Fibroblast of villous mesenchyme (primary cell): ENCODE measurements around the gene CGAS. TPM values are rescaled to one million over a fixed set of nuclear protein-coding genes. Genes with fewer than 3 reads are reported as not detected.
"Not testable (repeated sequence)": the region's sequence is repeated elsewhere in the genome, so short reads cannot be mapped to it uniquely, and the experiment has no call there.

Experiments
- DNase-seq: peaks from one replicate; pipeline ENCODE4 v3.0.0-alpha.2; 2010; ENCODE audit warnings: low read depth
- H3K4me3 ChIP-seq: 2 replicates; pipeline ENCODE4 v1.5.1; 2011; ENCODE audit warnings: low read depth, mild to moderate bottlenecking, low read length
- CTCF ChIP-seq: IDR thresholded peaks from 2 replicates; pipeline ENCODE4 v1.5.1; 2012; ENCODE audit warnings: low read depth, mild to moderate bottlenecking, low read length; ENCODE audit not compliant: insufficient read depth
- total RNA-seq: library from RNA; depleted of rRNA; stranded (reverse); fragments of >200 nt; gene quantifications from 2 replicates; pipeline ENCODE4 v1.2.3, GENCODE V29; 2012

The CGAS gene
- total RNA-seq, 1 donor = 6.9 TPM

GRCh38 chr6:73409395-73409794, 42.7 kb downstream of the CGAS start:
- TF ChIP-seq CTCF = no peak
- no peak for DNase-seq

GRCh38 chr6:73400656-73401055, 51.4 kb downstream of the CGAS start:
- no peak for TF ChIP-seq CTCF
- no peak for DNase-seq
- no peak overlapping the region for H3K4me3 ChIP-seq

More at GRCh38 chr6:73409395-73409794, 42.7 kb downstream of the CGAS start:
- H3K4me3 ChIP-seq = no peak overlapping the region

- H3K4me3 ChIP-seq = peak overlapping the region; percentile 69
- DNase-seq = no peak
- TF ChIP-seq CTCF = no peak
These were observed 56.2 kb downstream of the CGAS start for GRCh38 chr6:73395875-73396274.

GRCh38 chr6:73394577-73395354, 57.3 kb downstream of the CGAS start, which contains the start of gene DDX43:
Gene DDX43, plus strand, starts transcription at chr6:73394828. Its CDS starts 78 bp downstream, at chr6:73394906.
- peak; percentile 97 for DNase-seq
- peak within 1 kb of the TSS; percentile 69 for H3K4me3 ChIP-seq
- no peak for TF ChIP-seq CTCF

GRCh38 chr6:73393278-73393677, 58.8 kb downstream of the CGAS start:
- TF ChIP-seq CTCF = no peak
- DNase-seq = no peak
- H3K4me3 ChIP-seq = no peak overlapping the region

- not testable (repeated sequence) for DNase-seq
These were observed 59.9 kb downstream of the CGAS start for GRCh38 chr6:73392188-73392587.

GRCh38 chr6:73391675-73392074, 60.4 kb downstream of the CGAS start:
- TF ChIP-seq CTCF = no peak
- DNase-seq = no peak
- H3K4me3 ChIP-seq = no peak overlapping the region

More at GRCh38 chr6:73392188-73392587, 59.9 kb downstream of the CGAS start:
- not testable (repeated sequence) for H3K4me3 ChIP-seq
